AG04449 (cell line): ENCODE data around the gene TCEA2.
A peak's percentile ranks its signal among the peaks of the same experiment; 100 is the strongest.

ENCODE experiments used
- CTCF ChIA-PET: fragments of 350-600 bp; formaldehyde crosslinking; extraction: SDS; loops from one replicate; lab custom pipeline; 2021; ENCODE audit warnings: antibody characterized with exemption; lab: Yijun Ruan, JAX
- POLR2A ChIA-PET: fragments of 400-600, 350-600 bp; formaldehyde crosslinking; extraction: SDS; loops from one replicate; lab custom pipeline; 2020; ENCODE audit warnings: antibody characterized with exemption, inconsistent platforms; lab: Yijun Ruan, JAX
- DNase-seq: peaks from one replicate; pipeline ENCODE4 v3.0.0-alpha.2; 2010; ENCODE audit warnings: low read depth, low spot score
- H3K4me3 ChIP-seq: 2 replicates; pipeline ENCODE4 v1.5.1; 2011; ENCODE audit warnings: low read depth, mild to moderate bottlenecking, control low read depth, low read length
- CTCF ChIP-seq: IDR thresholded peaks from one replicate; pipeline ENCODE4 v1.5.1; 2011; ENCODE audit warnings: mild to moderate bottlenecking, moderate library complexity, low read length, control low read depth, inconsistent platforms; ENCODE audit not compliant: insufficient read depth; ENCODE audit errors: missing control alignments

Gene TCEA2

GRCh38 chr20:64051033-64051452 lies 12.0 kb upstream of the TCEA2 start:
- TF ChIP-seq CTCF: no peak
- CTCF ChIA-PET: interaction anchor here (0.8 to 0.9 kb wide), 2 partner anchors 8 to 69 kb away, joined by 3 read pairs; no protein-coding TSS in a partner anchor
- DNase-seq: no peak
- no peak overlapping the region for H3K4me3 ChIP-seq
- POLR2A ChIA-PET: no interaction called here

GRCh38 chr20:64051561-64052325 lies 11.3 kb upstream of the TCEA2 start:
- no peak for DNase-seq
- no peak for TF ChIP-seq CTCF
- H3K4me3 ChIP-seq: no peak overlapping the region
- POLR2A ChIA-PET: interaction anchor here (1.2 kb wide), 1 partner anchor 11 kb away, joined by 4 read pairs; the partner anchor contains the start of gene TCEA2
- CTCF ChIA-PET: interaction anchor here (0.8 to 3.1 kb wide), 2 partner anchors 12 to 68 kb away, joined by 3 to 24 read pairs; no protein-coding TSS in a partner anchor

- H3K4me3 ChIP-seq: no peak overlapping the region
- CTCF ChIA-PET: interaction anchor here (1.0 to 3.1 kb wide), 3 partner anchors 8 to 68 kb away, joined by 4 to 24 read pairs (median 6); no protein-coding TSS in a partner anchor
- no peak for TF ChIP-seq CTCF
- no peak for DNase-seq
- POLR2A ChIA-PET: interaction anchor here (1.2 kb wide), 1 partner anchor 10 kb away, joined by 4 read pairs; the partner anchor contains the start of gene TCEA2
These were observed 10.7 kb upstream of the TCEA2 start for GRCh38 chr20:64052326-64052722.

- TF ChIP-seq CTCF: no peak
- no peak overlapping the region for H3K4me3 ChIP-seq
- CTCF ChIA-PET: interaction anchor here (0.9 to 3.1 kb wide), 7 partner anchors 9 to 515 kb away, joined by 3 to 24 read pairs (median 4); partner anchors contain the start of gene TCEA2
- DNase-seq: no peak
- POLR2A ChIA-PET: interaction anchor here (1.2 kb wide), 1 partner anchor 10 kb away, joined by 4 read pairs; the partner anchor contains the start of gene TCEA2
These were observed 9.8 kb upstream of the TCEA2 start for GRCh38 chr20:64052987-64053840.

GRCh38 chr20:64053841-64054661 lies 8.9 kb upstream of the TCEA2 start:
- H3K4me3 ChIP-seq: no peak overlapping the region
- POLR2A ChIA-PET: interaction anchor here (1.3 kb wide), 1 partner anchor 9 kb away, joined by 6 read pairs; the partner anchor contains the start of gene TCEA2
- TF ChIP-seq CTCF: peak; percentile 46
- CTCF ChIA-PET: interaction anchor here (0.9 to 3.1 kb wide), 8 partner anchors 8 to 516 kb away, joined by 3 to 24 read pairs (median 5); partner anchors contain the start of gene TCEA2
- DNase-seq: no peak
